Measurements from ENCODE around the gene CCDC33.

The CCDC33 gene

DNA sequence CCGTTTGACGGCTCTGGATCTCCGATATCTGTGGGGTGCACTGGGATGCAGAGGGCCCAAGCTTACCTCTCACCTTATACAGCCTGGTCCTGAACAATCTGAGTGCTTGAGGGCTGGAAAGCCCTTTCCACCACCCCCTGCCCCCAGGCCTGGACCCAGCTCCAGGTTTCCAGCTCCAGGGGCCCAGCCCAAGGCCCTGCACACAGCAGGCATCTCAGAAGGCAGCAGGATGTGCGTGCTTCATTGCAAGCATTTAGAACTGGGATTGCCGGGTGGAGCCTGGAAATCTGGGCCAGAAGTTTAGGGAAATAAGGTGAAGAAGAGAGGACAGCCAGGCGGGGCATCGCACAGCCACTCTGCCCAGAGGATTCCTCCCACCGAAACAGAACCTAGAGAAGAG, 25.6 kb downstream of the CCDC33 start:
- no peaks in the 10 kb centered on the region for H3K4me1 ChIP-seq (ENCODE audit: control insufficient read depth in 1 of 2, insufficient read depth in 2 of 2, low read length in 2 of 2)
- peaks cover 2% of the 10 kb centered on the region for H3K9me3 ChIP-seq (ENCODE audit: insufficient read depth, low read depth, low read length)
- no peak for DNase-seq
- H3K4ac ChIP-seq (ENCODE audit: low read depth, low read length): no peak overlapping the region
- no peak overlapping the region for H2AK5ac ChIP-seq (ENCODE audit: low read length)
- H3K27ac ChIP-seq (ENCODE audit: low read depth, low read length): no peak overlapping the region
- no peaks in the 10 kb centered on the region for H3K79me1 ChIP-seq (ENCODE audit: low read length)
- no peak overlapping the region for H4K91ac ChIP-seq (ENCODE audit: low read depth, low read length)
- H2BK12ac ChIP-seq (ENCODE audit: low read length): no peak overlapping the region
- no CpG with 5 or more reads among the region's 8 CpGs for WGBS (ENCODE audit: extremely low coverage, insufficient coverage, insufficient read length)
- H3K9ac ChIP-seq (ENCODE audit: low read length): no peak overlapping the region
- no peak overlapping the region for H2BK120ac ChIP-seq (ENCODE audit: insufficient read depth, low read length, poor library complexity)
- no peak overlapping the region for H3K23ac ChIP-seq (ENCODE audit: low read length)
- H3K18ac ChIP-seq (ENCODE audit: low read length): no peak overlapping the region
- H3K14ac ChIP-seq (ENCODE audit: low read length): no peak overlapping the region
- no peak overlapping the region for H2BK5ac ChIP-seq (ENCODE audit: low read depth, low read length, poor library complexity)
- no peaks in the 10 kb centered on the region for H3K27me3 ChIP-seq (ENCODE audit: insufficient read depth, low read length)
- no peak overlapping the region for H2AFZ ChIP-seq (ENCODE audit: insufficient read depth, low read length, poor library complexity)
- H3K79me2 ChIP-seq (ENCODE audit: control insufficient read depth, insufficient read depth, low read length, poor library complexity): no peaks in the 10 kb centered on the region
- no peak overlapping the region for H3K4me2 ChIP-seq (ENCODE audit: low read length)
- no peak overlapping the region for H4K12ac ChIP-seq (ENCODE audit: low read depth, low read length)
- no peaks in the 10 kb centered on the region for H3K36me3 ChIP-seq (ENCODE audit: control insufficient read depth in 1 of 2, insufficient read depth in 2 of 2, low read length in 2 of 2)
- no peak overlapping the region for H3K4me3 ChIP-seq (ENCODE audit: low read depth, low read length)
- H4K8ac ChIP-seq (ENCODE audit: low read depth, low read length): no peak overlapping the region

DNA sequence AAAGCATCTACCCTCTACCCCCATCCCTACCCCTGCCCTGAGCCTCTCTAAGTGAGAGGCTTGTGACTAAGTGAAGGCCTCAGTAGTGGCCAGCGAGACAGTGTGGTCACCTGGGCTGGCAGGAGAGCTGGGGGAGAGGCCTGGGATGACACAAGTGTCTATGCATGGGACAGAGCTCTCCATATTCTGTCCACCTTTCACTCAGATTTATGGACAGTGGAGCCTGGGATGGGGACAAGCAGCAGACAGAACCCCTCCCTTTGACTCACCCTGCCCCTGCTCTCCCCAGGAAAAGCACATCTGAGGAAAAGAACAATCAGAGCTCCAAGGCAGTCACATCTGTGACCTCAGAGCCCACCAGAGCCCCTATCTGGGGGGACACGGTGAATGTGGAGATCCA, 26.0 kb downstream of the CCDC33 start:
- Histone ChIP-seq H2AK5ac (ENCODE audit: low read length) (no peak overlapping the region), H3K4me2 (ENCODE audit: low read length) (no peak overlapping the region), H3K27ac (ENCODE audit: low read depth, low read length) (no peak overlapping the region), H2BK120ac (ENCODE audit: insufficient read depth, low read length, poor library complexity) (no peak overlapping the region), H3K79me1 (ENCODE audit: low read length) (no peaks in the 10 kb centered on the region), H2BK5ac (ENCODE audit: low read depth, low read length, poor library complexity) (no peak overlapping the region), H4K8ac (ENCODE audit: low read depth, low read length) (no peak overlapping the region), H3K14ac (ENCODE audit: low read length) (no peak overlapping the region), H4K91ac (ENCODE audit: low read depth, low read length) (no peak overlapping the region), H3K18ac (ENCODE audit: low read length) (no peak overlapping the region), H3K4me3 (ENCODE audit: low read depth, low read length) (no peak overlapping the region), H2BK12ac (ENCODE audit: low read length) (no peak overlapping the region), H3K27me3 (ENCODE audit: insufficient read depth, low read length) (no peaks in the 10 kb centered on the region), H3K79me2 (ENCODE audit: control insufficient read depth, insufficient read depth, low read length, poor library complexity) (no peaks in the 10 kb centered on the region), H3K9ac (ENCODE audit: low read length) (no peak overlapping the region), H2AFZ (ENCODE audit: insufficient read depth, low read length, poor library complexity) (no peak overlapping the region), H3K9me3 (ENCODE audit: insufficient read depth, low read depth, low read length) (peaks cover 2% of the 10 kb centered on the region), H4K12ac (ENCODE audit: low read depth, low read length) (no peak overlapping the region), H3K36me3 (ENCODE audit: control insufficient read depth in 1 of 2, insufficient read depth in 2 of 2, low read length in 2 of 2) (no peaks in the 10 kb centered on the region), H3K23ac (ENCODE audit: low read length) (no peak overlapping the region), H3K4ac (ENCODE audit: low read depth, low read length) (no peak overlapping the region), H3K4me1 (ENCODE audit: control insufficient read depth in 1 of 2, insufficient read depth in 2 of 2, low read length in 2 of 2) (no peaks in the 10 kb centered on the region)
- WGBS (ENCODE audit: extremely low coverage, insufficient coverage, insufficient read length): no CpG with 5 or more reads among the region's 2 CpGs
- DNase-seq: no peak

DNA sequence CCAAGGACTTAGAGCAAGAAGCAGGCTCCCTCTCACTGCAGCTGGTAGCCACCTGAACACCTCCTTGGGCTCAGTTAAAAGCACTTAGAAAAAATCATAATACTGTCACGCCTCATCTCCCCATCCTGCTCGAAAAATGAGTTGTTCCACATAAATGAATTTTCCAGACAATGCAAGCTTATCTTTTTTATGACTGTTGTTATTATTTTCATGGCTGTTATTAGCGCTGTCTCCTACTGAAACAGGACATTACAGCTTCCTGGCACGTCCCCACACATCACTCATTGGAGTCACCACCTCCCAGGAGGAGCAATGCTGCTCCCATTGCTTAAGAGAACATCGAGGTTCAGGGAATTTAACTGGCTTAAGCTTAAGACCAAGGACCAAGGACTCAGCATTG, 26.5 kb downstream of the CCDC33 start:
- peaks cover 2% of the 10 kb centered on the region for H3K9me3 ChIP-seq (ENCODE audit: insufficient read depth, low read depth, low read length)
- H3K79me1 ChIP-seq (ENCODE audit: low read length): no peaks in the 10 kb centered on the region
- H3K23ac ChIP-seq (ENCODE audit: low read length): no peak overlapping the region
- no peak overlapping the region for H2BK5ac ChIP-seq (ENCODE audit: low read depth, low read length, poor library complexity)
- H3K14ac ChIP-seq (ENCODE audit: low read length): no peak overlapping the region
- H4K8ac ChIP-seq (ENCODE audit: low read depth, low read length): no peak overlapping the region
- no peak overlapping the region for H3K27ac ChIP-seq (ENCODE audit: low read depth, low read length)
- H2BK12ac ChIP-seq (ENCODE audit: low read length): no peak overlapping the region
- H2AFZ ChIP-seq (ENCODE audit: insufficient read depth, low read length, poor library complexity): no peak overlapping the region
- no peak overlapping the region for H4K91ac ChIP-seq (ENCODE audit: low read depth, low read length)
- H3K4ac ChIP-seq (ENCODE audit: low read depth, low read length): no peak overlapping the region
- H3K36me3 ChIP-seq (ENCODE audit: control insufficient read depth in 1 of 2, insufficient read depth in 2 of 2, low read length in 2 of 2): no peaks in the 10 kb centered on the region
- no peak overlapping the region for H3K4me3 ChIP-seq (ENCODE audit: low read depth, low read length)
- H3K79me2 ChIP-seq (ENCODE audit: control insufficient read depth, insufficient read depth, low read length, poor library complexity): no peaks in the 10 kb centered on the region
- H3K4me2 ChIP-seq (ENCODE audit: low read length): no peak overlapping the region
- no peak for DNase-seq
- no peak overlapping the region for H3K18ac ChIP-seq (ENCODE audit: low read length)
- H3K4me1 ChIP-seq (ENCODE audit: control insufficient read depth in 1 of 2, insufficient read depth in 2 of 2, low read length in 2 of 2): no peaks in the 10 kb centered on the region
- no peak overlapping the region for H2AK5ac ChIP-seq (ENCODE audit: low read length)
- no peak overlapping the region for H3K9ac ChIP-seq (ENCODE audit: low read length)
- WGBS (ENCODE audit: extremely low coverage, insufficient coverage, insufficient read length): no CpG with 5 or more reads among the region's 5 CpGs
- H2BK120ac ChIP-seq (ENCODE audit: insufficient read depth, low read length, poor library complexity): no peak overlapping the region
- H4K12ac ChIP-seq (ENCODE audit: low read depth, low read length): no peak overlapping the region
- H3K27me3 ChIP-seq (ENCODE audit: insufficient read depth, low read length): no peaks in the 10 kb centered on the region

DNA sequence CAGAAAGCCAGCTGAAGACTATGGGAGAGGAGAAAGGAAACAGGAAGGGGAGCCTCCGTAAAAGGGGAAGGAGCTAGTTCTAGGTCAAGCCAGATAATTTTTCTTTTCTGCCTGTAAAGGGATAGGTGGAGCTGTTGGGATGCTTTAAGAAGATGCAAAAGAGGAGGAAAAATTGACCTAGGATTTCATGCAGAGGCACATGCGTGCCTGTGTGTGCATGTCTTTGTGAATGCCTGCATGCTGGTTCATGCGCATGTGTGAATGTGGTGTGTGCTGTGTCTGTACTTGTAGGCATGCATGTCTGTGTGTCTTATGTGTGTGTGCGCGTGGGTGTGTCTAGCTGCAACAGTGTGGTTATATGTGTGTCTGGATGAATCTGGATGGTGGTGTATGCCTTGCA, 27.3 kb downstream of the CCDC33 start:
- no peak overlapping the region for H3K18ac ChIP-seq (ENCODE audit: low read length)
- no peak overlapping the region for H3K23ac ChIP-seq (ENCODE audit: low read length)
- no peak for DNase-seq
- H3K79me1 ChIP-seq (ENCODE audit: low read length): no peaks in the 10 kb centered on the region
- H2AK5ac ChIP-seq (ENCODE audit: low read length): no peak overlapping the region
- H3K4me2 ChIP-seq (ENCODE audit: low read length): no peak overlapping the region
- no peak overlapping the region for H3K27ac ChIP-seq (ENCODE audit: low read depth, low read length)
- H4K8ac ChIP-seq (ENCODE audit: low read depth, low read length): no peak overlapping the region
- H4K12ac ChIP-seq (ENCODE audit: low read depth, low read length): no peak overlapping the region
- no peak overlapping the region for H2AFZ ChIP-seq (ENCODE audit: insufficient read depth, low read length, poor library complexity)
- peaks cover 2% of the 10 kb centered on the region for H3K9me3 ChIP-seq (ENCODE audit: insufficient read depth, low read depth, low read length)
- H3K27me3 ChIP-seq (ENCODE audit: insufficient read depth, low read length): no peaks in the 10 kb centered on the region
- no peaks in the 10 kb centered on the region for H3K4me1 ChIP-seq (ENCODE audit: control insufficient read depth in 1 of 2, insufficient read depth in 2 of 2, low read length in 2 of 2)
- no CpG with 5 or more reads among the region's 5 CpGs for WGBS (ENCODE audit: extremely low coverage, insufficient coverage, insufficient read length)
- H3K4ac ChIP-seq (ENCODE audit: low read depth, low read length): no peak overlapping the region
- no peak overlapping the region for H3K9ac ChIP-seq (ENCODE audit: low read length)
- no peak overlapping the region for H2BK12ac ChIP-seq (ENCODE audit: low read length)
- no peak overlapping the region for H4K91ac ChIP-seq (ENCODE audit: low read depth, low read length)
- no peak overlapping the region for H2BK120ac ChIP-seq (ENCODE audit: insufficient read depth, low read length, poor library complexity)
- H3K36me3 ChIP-seq (ENCODE audit: control insufficient read depth in 1 of 2, insufficient read depth in 2 of 2, low read length in 2 of 2): no peaks in the 10 kb centered on the region
- H3K4me3 ChIP-seq (ENCODE audit: low read depth, low read length): no peak overlapping the region
- H2BK5ac ChIP-seq (ENCODE audit: low read depth, low read length, poor library complexity): no peak overlapping the region
- H3K79me2 ChIP-seq (ENCODE audit: control insufficient read depth, insufficient read depth, low read length, poor library complexity): no peaks in the 10 kb centered on the region
- H3K14ac ChIP-seq (ENCODE audit: low read length): no peak overlapping the region
